Mesodermal cell (in vitro differentiated cells): ENCODE data around the gene ATXN1L. TPM values are rescaled to one million over a fixed set of nuclear protein-coding genes. Genes with fewer than 3 reads are reported as not detected.
"Not testable (repeated sequence)": the region's sequence is repeated elsewhere in the genome, so short reads cannot be mapped to it uniquely, and the experiment has no call there.

Source experiments
- H3K27ac ChIP-seq: 2 replicates; pipeline ENCODE4 v1.7.0; 2013; ENCODE audit warnings: mild to moderate bottlenecking, low read depth, low read length, moderate library complexity; ENCODE audit not compliant: severe bottlenecking
- H3K36me3 ChIP-seq: 2 replicates; pipeline ENCODE4 v1.7.1; 2013; ENCODE audit warnings: mild to moderate bottlenecking, low read length, moderate library complexity; ENCODE audit not compliant: control insufficient read depth, insufficient read depth
- H3K4me1 ChIP-seq: one replicate; pipeline ENCODE4 v1.7.1; 2013; ENCODE audit warnings: mild to moderate bottlenecking, low read length; ENCODE audit not compliant: insufficient read depth, control insufficient read depth, poor library complexity, severe bottlenecking
- H3K4me3 ChIP-seq: 2 replicates; pipeline ENCODE4 v1.7.0; 2013; ENCODE audit warnings: low read length, control low read depth, mild to moderate bottlenecking; ENCODE audit not compliant: insufficient read depth, poor library complexity, severe bottlenecking; ENCODE audit errors: extremely low read depth
- H3K9me3 ChIP-seq: 2 replicates; pipeline ENCODE4 v1.7.1; 2013; ENCODE audit warnings: mild to moderate bottlenecking, low read length, moderate library complexity; ENCODE audit not compliant: control insufficient read depth
- WGBS, 2 experiments: methylation state at CpG; one replicate each; pipeline ENCODE4 v1.1.5; 2013; ENCODE audit warnings: missing lambda C conversion rate in 2 of 2; ENCODE audit not compliant: insufficient coverage in 2 of 2; 5-methylcytosine and 5-hydroxymethylcytosine counted together
- polyA plus RNA-seq, 2 experiments: library from polyadenylated mRNA; stranded (reverse); fragments of 50-300 nt; gene quantifications; one replicate each; pipeline ENCODE4 v1.2.3, GENCODE V29; 2013

ATXN1L gene
- polyA plus RNA-seq (2013, experiment 1 of 2), result 17.8 TPM
- polyA plus RNA-seq (2013, experiment 2 of 2), result 15.6 TPM

DNA sequence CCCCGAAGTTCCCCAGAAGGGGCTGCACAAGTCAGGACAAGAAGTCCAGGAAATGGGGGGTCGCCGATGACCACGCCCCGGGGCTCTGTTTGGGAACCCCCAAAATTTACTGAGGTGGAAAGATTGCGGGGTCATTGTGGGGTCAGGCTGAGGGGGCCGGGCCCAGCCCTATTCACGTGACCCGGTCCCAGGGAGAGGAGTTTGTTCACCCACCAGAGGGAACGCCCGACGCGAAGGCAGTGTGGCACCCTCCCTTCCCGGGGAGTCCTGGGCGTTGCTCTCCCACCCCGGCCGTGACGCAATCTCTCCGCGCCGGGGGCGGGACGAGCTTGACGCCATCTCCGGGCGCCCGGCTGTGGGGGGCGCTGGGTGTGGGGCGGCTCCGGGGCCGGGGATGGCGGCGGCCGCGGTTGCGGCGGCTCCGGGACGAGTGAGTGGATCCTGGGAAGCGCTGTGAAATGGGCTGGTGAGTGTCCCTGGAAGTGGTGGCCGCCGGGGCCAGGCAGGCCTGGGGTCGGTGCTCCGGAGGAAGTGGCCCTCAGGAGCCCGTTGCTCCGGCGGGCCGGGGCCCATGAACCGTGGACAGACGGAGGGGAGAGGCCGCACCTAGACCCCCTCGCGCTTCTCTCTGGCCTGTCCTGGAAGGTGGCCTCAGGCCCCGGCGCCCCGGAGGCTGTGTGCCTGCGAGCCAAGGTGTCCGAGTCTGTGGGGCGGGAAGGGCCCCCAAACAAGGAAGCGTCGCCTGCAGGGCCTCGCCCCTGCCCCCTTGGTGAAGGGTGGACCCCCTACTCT is at the start of gene ATXN1L:
TSS of gene ATXN1L (plus strand) at position 338 of the 792 bp plus-strand sequence. CDS start 3,765 bp downstream, outside the sequence.
- peaks cover 10% of the 10 kb centered on the region for H3K4me1 ChIP-seq
- peak within 1 kb of the TSS; percentile 99 for H3K4me3 ChIP-seq
- 0 to 1% methylated on average over 33 to 47 of the region's 62 CpGs for WGBS, 2 experiments
- peaks cover 33% of the 10 kb centered on the region for H3K36me3 ChIP-seq
- H3K9me3 ChIP-seq, result no peaks in the 10 kb centered on the region
- peak within 1 kb of the TSS; percentile 69 for H3K27ac ChIP-seq

DNA sequence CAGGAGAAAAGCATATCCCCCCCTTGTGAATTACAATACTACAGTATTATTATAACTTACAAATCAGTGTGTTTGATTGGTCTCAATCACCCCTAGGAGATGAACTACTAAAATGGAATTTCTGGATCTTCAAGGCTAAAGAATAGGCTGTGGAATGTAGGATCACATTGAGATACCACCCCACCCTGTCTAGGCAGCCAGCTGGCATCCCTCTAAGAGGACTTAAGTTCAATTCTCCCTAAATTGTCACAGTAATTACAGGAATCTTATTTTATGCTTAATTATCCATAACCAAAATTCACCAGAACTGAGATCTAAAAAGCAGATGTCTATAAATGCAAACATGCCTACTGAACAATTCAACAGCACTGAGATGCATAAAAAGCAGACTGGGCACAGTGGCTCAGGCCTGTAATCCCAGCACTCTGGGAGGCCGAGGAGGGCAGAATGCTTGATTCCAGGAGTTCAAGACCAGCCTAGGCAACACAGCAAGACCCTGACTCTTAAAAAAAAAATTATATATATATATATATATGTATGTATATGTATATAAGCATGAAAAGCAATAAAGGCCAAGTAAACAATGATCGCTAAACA is 49.2 kb upstream of the ATXN1L start:
- H3K9me3 ChIP-seq, result no peaks in the 10 kb centered on the region
- H3K36me3 ChIP-seq, result peaks cover 51% of the 10 kb centered on the region
- no peak overlapping the region for H3K4me3 ChIP-seq
- no peak overlapping the region for H3K27ac ChIP-seq
- WGBS, 2 experiments, result no CpG with 5 or more reads among the region's 2 CpGs
- H3K4me1 ChIP-seq, result peaks cover 5% of the 10 kb centered on the region

- no CpG with 5 or more reads among the region's 1 CpG for WGBS, 2 experiments
- no peaks in the 10 kb centered on the region for H3K9me3 ChIP-seq
- H3K4me3 ChIP-seq, result no peak overlapping the region
- peaks cover 54% of the 10 kb centered on the region for H3K36me3 ChIP-seq
- no peak overlapping the region for H3K27ac ChIP-seq
- peaks cover 2% of the 10 kb centered on the region for H3K4me1 ChIP-seq
These were observed 42.5 kb upstream of the ATXN1L start for GRCh38 chr16:71803305-71803690.

- Histone ChIP-seq H3K4me1 (peaks cover 2% of the 10 kb centered on the region), H3K27ac (peak overlapping the region; percentile 99), H3K4me3 (peak overlapping the region; percentile 97), H3K36me3 (peaks cover 23% of the 10 kb centered on the region), H3K9me3 (no peaks in the 10 kb centered on the region)
- WGBS, 2 experiments, result 0 to 1% methylated on average over 32 to 34 of the region's 44 CpGs
These were observed 37.7 kb upstream of the ATXN1L start for GRCh38 chr16:71807905-71808592.

DNA sequence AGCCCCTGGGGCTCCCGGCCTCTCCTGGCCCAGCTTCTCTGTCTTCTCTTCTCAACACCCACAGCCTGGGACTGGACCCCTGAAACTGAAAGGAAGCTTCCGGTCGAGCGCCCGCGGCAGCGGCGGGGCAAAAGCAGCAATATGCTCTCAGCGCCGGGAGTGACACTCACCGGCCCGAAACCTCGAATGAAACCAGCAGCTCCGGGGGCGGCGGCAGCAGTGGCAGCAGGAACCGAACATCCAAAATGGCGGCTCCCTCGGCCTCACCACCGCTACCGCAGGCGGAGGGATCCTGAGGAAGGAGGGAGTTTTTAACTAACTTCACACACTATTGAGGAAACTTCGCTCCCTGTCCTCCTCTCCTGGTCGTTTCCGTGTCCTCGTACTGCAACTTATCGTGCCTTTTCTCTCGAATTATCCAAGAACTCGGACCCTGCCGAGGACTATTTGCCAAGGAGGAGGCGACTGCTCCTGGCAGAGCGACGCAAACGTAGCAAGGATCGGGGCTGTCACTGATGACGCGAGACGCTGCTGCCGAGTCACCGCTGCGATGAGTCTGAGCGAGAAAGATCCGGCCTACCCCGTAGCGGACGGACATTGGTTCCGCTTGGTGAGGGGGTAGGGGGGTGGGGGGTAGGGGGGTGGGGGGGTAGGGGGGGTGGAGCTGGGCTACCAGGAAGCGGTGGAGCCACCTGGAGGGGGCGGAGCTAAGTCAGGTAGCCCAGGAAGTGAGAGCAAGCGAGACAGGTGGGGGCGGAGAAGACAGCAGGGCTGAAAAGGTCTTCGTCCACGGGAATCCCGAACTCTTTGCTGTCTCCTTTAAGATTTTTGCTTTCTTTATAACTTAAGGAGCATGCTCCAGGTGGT is 37.0 kb upstream of the ATXN1L start, which contains the start of gene AP1G1:
TSS of gene AP1G1 (minus strand) at position 242 of the 867 bp plus-strand sequence. CDS start 19,355 bp downstream, outside the sequence.
- Histone ChIP-seq H3K4me1 (peaks cover 2% of the 10 kb centered on the region), H3K9me3 (no peaks in the 10 kb centered on the region), H3K27ac (peak within 1 kb of the TSS; percentile 99), H3K4me3 (peak within 1 kb of the TSS; percentile 97), H3K36me3 (peaks cover 18% of the 10 kb centered on the region)
- 0 to 1% methylated on average over 34 to 38 of the region's 54 CpGs for WGBS, 2 experiments

DNA sequence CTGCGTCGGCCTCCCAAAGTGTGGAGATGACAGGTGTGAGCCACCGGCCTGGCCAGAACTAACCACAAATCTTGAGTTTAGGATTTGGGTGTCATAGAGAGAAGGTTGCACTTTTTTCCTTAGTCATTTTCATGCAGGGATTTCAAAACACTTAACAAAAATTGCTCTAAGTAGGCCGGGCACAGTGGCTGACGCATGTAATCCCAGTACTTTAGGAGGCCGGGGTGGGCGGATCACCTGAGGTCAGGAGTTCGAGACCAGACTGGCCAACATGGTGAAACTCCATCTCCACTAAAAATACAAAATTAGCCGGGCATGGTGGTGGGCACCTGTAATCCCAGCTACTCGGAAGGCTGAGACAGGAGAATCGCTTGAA is 35.6 kb upstream of the ATXN1L start:
- 93 to 98% methylated on average over 10 of the region's 11 CpGs for WGBS, 2 experiments
- H3K9me3 ChIP-seq, H3K4me3 ChIP-seq, H3K4me1 ChIP-seq, H3K36me3 ChIP-seq, H3K27ac ChIP-seq: not testable (repeated sequence)

DNA sequence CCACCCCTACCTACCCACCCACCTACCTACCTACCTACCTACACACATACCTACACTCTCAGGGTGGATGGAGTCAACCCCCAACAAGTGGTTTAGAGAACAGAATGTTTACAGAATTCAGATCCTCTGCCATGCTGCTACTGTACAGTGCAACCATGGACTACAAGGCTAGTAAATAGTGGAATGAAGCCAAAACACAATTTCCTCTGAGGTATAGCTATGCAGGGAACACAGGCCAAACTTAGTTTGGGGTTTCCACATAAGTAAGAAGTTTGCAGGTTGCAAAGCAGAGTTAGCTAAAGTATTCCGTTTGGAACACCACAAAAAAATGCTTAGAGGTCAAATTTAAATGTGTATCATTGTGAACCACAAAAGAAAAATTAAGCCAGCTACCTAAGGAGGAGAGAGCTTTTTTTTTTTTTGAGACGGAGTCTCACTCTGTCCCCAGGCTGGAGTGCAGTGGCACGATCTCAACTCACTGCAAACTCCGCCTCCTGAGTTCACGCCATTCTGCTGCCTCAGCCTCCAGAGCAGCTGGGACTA is 34.4 kb upstream of the ATXN1L start:
- WGBS, 2 experiments, result 94 to 100% methylated on average over 2 to 3 of the region's 5 CpGs
- Histone ChIP-seq H3K4me1 (no peaks in the 10 kb centered on the region), H3K36me3 (peaks cover 3% of the 10 kb centered on the region), H3K4me3 (no peak overlapping the region), H3K9me3 (no peaks in the 10 kb centered on the region), H3K27ac (no peak overlapping the region)

DNA sequence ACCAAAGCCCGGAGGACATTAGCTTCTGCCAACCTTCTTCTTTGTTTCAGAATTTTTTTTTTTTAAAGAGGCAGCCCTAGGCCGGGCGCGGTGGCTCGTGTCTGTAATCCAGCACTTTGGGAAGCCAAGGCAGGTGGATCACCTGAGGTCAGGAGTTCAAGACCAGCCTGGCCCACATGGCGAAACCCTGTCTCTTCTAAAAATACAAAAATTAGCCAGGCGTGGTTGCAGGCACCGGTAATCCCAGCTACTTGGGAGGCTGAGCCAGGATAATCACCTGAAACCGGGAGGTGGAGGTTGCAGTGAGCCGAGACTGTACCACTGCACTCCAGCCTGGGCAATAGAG is 28.6 kb upstream of the ATXN1L start:
- 85 to 89% methylated on average over 7 to 9 of the region's 10 CpGs for WGBS, 2 experiments
- not testable (repeated sequence) for H3K4me3 ChIP-seq, H3K4me1 ChIP-seq, H3K36me3 ChIP-seq, H3K9me3 ChIP-seq
- H3K27ac ChIP-seq, result peak overlapping the region; percentile 5

DNA sequence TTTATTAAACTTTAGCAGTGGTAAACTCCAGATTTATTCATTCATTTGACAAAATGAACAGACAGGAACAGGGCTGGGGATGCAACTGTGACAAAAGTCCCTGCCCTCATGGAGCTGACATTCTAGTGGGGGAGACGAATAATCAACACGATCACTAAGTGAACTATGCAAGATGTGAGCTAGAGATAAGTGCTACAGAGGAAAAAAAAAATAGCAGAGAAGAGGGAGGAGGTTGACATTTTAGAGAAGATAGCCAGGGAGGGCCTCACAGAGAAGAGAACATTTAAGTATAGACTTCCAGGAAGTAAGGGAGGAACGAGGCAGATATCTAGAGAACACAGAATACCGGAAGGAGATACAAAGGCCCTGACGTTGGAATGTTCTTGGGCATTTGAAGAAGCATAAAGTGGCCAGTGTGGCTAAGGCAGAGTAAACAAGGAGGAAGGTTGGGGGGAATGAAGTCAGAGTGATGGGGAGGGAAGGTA is 19.2 kb upstream of the ATXN1L start:
- no peak overlapping the region for H3K4me3 ChIP-seq
- 88 to 93% methylated on average over 4 to 5 of the region's 5 CpGs for WGBS, 2 experiments
- peaks cover 5% of the 10 kb centered on the region for H3K9me3 ChIP-seq
- H3K36me3 ChIP-seq, result no peaks in the 10 kb centered on the region
- H3K27ac ChIP-seq, result no peak overlapping the region
- no peaks in the 10 kb centered on the region for H3K4me1 ChIP-seq

GRCh38 chr16:71830359-71830758 is 15.4 kb upstream of the ATXN1L start:
- Histone ChIP-seq H3K4me1 (no peaks in the 10 kb centered on the region), H3K4me3 (no peak overlapping the region), H3K27ac (no peak overlapping the region), H3K9me3 (peaks cover 5% of the 10 kb centered on the region), H3K36me3 (no peaks in the 10 kb centered on the region)
- WGBS, 2 experiments, result 67% methylated on average over 1 of the region's 2 CpGs; no CpG with 5 or more reads in 1 of the 2 experiments
